Measurements from ENCODE around the gene GSTT2.

- TF ChIP-seq, protein P1, sequence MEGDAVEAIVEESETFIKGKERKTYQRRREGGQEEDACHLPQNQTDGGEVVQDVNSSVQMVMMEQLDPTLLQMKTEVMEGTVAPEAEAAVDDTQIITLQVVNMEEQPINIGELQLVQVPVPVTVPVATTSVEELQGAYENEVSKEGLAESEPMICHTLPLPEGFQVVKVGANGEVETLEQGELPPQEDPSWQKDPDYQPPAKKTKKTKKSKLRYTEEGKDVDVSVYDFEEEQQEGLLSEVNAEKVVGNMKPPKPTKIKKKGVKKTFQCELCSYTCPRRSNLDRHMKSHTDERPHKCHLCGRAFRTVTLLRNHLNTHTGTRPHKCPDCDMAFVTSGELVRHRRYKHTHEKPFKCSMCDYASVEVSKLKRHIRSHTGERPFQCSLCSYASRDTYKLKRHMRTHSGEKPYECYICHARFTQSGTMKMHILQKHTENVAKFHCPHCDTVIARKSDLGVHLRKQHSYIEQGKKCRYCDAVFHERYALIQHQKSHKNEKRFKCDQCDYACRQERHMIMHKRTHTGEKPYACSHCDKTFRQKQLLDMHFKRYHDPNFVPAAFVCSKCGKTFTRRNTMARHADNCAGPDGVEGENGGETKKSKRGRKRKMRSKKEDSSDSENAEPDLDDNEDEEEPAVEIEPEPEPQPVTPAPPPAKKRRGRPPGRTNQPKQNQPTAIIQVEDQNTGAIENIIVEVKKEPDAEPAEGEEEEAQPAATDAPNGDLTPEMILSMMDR (IDR thresholded peaks at IDR 0.05) = no peak
- TF ChIP-seq POLR2A (IDR thresholded peaks at IDR 0.05) = no peak
- no peak for TF ChIP-seq EP300 (IDR thresholded peaks at IDR 0.05)
Observed at GRCh38 chr22:24024354-24024753, 44.4 kb downstream of the GSTT2 start.
